Stimulated activated CD4-positive, alpha-beta T cell treated with anti-CD3 and anti-CD28 coated beads, TNF-alpha, amount 100 ng/mL, for 48 hours (primary cell): ENCODE measurements around the gene TRIM54.
"Not testable (repeated sequence)": the region's sequence is repeated elsewhere in the genome, so short reads cannot be mapped to it uniquely, and the experiment has no call there.

ENCODE experiments used
- DNase-seq, 3 donors: peaks; one replicate each; pipeline ENCODE4 v3.0.0-alpha.2; 2020; ENCODE audit warnings: low read depth in 3 of 3

Gene TRIM54

DNA sequence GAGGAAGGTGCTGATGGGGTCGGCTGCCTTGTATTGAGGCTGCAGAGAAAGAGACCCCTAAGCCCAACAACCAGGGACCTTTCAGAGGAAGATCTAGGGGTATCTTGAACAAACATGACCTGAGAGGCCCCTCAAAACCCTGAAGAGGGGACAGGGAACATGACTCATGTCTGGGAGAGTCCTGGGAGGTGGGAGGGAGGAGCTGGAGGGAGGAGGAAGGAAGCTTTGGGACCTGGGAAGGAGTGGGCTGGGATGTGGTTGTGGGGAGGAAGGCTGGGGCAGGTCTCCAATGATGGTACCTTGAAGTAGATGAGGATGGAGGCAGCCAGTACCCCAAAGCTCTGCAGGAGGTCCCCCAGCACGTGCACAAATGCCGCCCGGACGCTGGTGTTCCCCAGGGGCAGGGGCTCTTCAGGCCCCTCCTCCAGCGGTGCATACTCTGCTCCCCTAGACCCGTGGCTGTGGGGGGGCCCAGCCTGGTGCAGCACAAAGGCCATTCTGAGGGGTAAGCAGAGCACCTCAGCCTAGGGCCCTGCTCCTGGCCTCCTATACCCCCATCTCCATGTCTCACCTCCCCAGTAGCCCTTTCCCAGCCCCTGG, 25.3 kb upstream of the TRIM54 start:
- no peak for DNase-seq

DNA sequence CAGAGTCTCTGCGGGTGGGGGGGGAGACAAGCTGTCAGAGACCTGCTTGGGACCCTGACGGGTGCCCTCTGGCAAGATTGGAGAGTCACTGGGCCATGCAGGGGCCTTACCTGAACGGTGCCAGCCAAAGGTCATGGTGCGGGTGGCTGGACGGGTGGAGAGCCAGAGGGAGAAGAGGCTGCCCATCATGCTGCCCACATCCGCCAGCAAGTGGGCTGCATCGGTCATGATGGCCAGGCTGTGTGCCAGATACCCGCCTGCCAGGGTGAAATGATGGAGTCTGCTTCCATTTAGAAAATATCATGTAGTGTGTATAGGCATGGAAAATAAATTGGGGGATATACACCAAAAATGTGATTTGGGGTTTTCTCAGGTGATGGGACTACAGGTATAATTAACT, 24.2 kb upstream of the TRIM54 start:
- no peak for DNase-seq

DNA sequence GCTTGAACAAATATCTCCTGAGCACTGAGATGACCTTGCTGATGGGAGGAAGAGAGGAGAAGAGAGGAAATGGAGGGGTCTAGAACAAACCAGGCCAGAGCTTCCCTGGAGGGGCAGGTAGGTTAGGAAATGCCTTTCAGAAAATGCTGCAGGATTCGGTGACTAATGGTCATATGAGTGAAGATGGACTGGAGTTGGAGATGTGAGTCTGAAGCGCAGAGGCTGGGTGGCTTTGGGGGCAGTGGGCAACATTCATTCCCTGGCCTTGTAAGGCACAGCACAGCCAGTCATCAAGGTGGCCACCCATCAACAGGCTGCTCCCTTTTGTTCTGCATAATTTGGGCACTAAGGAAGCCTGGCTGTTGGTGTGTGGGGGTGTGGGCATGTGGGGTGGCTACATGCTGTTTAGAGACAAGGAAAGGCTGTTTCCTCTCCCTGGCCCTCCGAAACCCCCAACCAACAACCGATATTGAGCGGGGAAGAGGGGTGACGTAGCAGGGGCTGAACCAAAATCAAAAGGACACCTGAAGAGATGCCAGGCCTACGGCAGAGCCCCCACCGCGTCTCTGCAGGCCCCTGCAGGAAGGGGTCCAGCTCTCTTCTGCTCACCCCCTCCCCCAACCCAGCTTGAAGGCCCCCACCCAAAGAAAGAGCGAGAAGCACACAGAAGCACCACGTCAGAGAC, 20.8 kb upstream of the TRIM54 start:
- no peak for DNase-seq

DNA sequence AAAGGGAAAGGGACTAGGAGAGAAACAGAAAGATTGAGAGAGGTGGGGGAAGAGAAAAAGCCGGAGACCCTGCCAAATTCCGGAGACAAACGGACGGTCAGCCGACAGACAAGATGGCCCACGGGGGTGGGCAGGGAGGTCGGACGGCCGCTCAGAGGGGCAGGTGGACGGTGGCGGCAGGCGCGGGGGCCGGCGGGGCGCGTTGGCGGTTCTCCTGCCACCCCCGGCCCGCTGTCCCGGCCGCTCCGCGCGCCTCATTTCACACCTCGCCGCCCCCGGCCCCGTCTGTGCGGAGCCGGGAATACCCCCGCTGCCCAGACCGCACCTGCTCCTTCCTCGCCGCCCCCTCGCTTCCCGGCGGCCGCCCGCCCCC, 20.3 kb upstream of the TRIM54 start:
- DNase-seq: no peak

DNA sequence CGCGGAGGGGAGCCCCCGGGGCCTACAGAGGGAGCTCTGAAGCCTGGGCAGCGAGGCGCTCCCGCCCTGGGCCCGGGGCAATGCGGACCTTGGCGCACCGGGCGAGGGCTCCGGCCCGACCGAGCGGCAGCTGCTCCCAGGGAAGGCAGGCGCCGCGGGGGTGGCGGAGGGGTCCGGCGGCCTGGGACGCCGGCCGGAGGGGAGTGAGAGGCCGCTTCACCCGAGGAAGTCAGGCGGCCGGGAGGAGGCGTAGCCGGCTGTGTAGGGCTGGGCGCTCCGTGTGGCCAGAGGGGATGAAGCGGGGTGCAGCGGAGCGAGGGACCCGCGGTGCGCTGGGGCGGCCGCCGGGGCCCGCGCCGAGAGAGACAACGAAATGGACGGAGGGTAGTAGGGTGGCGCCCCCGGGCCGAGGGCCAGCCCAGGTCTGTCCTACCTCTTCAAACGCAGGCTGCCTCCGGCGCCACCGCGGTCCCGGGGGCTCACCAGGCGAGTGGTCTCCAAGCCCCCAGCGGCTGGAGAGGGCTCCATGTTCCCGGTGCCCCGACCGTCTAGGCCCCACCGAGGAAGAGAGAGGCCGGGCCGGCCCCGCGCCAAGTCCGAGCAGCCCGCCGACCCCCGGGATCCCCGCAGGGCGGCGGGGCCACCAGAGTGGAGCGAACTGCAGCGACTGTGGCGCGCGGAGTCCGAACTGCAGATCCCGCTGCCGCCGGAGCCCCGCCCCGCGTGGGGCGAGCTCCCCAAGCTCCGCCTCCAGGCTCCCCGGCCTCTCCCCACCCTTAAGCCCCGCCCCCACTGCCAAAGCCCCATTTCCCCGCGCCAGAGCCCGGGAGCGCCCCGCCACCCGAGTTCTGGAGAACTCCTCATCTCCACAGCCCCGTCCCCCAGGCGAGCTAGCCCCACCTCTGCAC, 19.6 kb upstream of the TRIM54 start, which contains the start of gene SLC30A3:
Gene SLC30A3, minus strand, starts transcription at position 669 of the 908 bp plus-strand sequence. Its CDS starts 141 bp downstream, at position 528.
- DNase-seq: peak; percentile 52 to 80 (median 56)

- DNase-seq: no peak
Measured at GRCh38 chr2:27263287-27264252, 18.7 kb upstream of the TRIM54 start.

DNA sequence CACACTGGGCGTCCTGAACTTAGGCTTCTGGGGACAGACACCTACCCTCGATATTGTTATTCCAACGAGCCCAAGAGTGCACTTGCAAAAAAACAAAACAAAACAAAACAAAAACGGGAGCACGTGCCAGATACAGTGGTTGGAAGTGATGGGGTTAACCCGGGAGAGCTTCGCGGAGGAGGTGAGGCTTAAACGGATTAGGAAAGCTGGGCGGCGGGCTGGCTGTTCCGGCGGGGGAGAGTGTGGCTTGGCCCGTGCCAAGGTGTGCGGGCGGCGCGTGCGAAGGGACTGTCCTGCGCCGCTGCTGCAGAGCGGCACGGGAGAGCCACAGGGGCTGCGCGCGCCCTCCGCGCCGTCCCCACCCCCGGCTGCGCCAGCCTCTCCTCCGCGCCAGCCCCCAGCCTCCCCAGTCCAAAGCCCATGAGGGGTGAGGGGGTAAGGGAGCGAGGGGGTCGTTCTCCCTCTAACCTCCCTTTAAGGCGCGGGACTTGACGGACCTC, 17.9 kb upstream of the TRIM54 start:
- DNase-seq: no peak

DNA sequence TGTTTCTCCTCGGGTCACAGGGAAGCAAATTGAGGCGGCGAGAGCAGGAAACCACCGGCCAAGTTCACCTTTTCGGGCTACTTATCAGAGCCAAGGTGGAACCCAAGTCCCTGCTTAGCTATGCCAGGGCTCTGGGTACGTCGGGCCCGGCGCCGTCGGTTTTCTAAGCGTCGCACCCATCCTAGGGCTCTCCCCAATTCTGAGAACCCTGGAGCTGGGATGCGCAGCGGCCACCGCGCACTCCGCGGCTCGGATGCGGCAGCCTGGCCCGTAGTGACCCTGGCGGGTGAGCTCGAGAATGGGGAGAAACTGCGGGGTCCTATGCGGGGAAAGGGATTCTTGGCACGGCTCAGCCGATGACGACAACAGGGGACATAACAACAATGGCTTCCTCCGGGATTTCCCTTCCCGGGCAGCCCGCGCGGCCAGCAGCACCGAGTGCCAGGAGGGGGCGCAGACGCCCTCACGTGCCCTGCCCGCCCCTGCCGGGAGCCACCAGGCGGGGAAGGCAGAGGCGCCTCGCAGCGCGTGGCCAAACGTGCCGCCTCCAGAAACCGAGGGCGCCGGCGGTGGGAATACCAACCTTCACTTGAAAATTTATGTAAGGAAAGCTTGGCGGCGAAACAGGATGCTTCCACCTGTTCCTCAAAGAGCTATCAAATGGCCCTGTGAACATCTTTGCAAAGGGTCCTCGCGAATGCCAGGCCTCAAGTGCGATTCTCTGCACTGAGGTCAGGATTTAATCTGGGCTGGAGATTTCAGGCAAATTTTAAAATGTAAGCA, 17.3 kb upstream of the TRIM54 start:
- peak in 2 of 3 donors; percentile 26 to 30 for DNase-seq

DNA sequence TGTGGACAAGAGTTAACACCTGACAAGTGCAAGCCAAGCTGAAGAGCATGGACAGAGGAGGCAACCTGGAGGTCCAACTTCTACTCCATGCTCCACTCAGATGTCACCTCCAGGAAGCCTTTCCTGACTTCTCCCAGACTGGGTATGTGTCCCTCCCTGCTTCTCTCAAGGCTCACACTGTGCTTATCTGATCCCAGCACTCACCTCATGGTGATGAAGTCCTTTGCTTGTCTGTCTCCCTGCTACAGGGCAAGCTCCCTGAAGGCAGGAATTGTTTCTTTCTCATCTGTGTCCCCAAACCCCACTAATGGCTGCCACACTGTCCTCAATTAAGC, 16.7 kb upstream of the TRIM54 start:
- no peak for DNase-seq

- not testable (repeated sequence) for DNase-seq
Measured at GRCh38 chr2:27268296-27268695, 13.9 kb upstream of the TRIM54 start.

GRCh38 chr2:27270131-27270530, 12.1 kb upstream of the TRIM54 start:
- no peak for DNase-seq

DNA sequence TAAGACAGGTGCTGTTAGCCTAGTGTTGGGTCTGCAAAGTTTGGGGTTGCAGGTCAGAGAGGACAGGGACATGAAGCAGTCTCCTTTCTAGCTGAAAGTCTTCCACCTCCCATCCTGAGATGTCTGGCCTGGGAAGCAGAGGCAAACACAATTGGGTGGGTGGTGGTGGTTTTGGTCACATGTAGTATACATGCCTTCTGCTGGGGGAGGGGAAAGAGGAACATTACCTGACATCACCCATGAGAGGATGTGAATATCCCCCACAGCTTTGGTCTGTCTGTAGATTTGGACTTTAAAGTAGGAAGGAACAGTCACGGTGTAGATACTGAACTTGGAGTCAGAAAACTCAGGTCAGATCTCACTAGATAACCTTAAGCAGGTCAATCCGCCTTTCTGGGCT, 11.6 kb upstream of the TRIM54 start:
- no peak for DNase-seq

DNA sequence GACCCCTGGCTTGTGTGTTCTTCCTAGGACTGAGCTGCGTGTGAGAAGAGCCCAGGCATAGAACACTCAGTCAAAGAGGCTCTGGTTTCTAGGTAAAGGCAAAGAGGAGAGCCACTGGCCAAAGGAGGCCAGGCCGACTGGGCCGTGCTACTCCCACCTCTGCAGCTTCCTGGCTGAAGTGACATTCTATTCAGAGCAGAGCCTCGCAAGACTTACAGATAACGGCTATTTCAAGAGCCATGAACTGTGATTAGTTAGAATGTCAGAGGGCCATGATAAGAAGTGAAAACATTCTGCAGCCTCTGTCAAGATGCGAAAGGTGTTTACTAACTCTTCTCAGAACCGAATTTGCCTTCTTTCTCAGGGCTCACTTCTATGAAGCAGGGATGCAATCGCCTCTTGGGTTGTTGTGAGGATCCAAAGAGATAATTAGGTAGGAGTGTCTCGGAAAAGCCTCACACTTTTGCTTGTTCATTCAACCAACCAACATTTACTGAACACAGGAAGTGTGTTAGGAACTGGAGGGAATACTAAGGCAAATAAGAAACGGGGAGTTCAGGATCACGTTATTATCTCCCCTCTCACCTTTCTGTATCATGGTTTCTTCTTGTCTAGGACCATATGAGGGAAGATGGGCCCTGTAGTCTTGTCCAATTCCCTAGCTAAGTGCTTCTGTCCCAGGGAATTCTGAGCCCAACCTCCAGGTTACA, 10.4 kb upstream of the TRIM54 start:
- DNase-seq: no peak

- not testable (repeated sequence) for DNase-seq
Measured at GRCh38 chr2:27272537-27273522, 9.4 kb upstream of the TRIM54 start.

- DNase-seq: no peak
Measured at GRCh38 chr2:27275211-27276150, 6.7 kb upstream of the TRIM54 start, which contains the start of gene DNAJC5G. TSS of gene DNAJC5G (plus strand) at chr2:27275433. CDS start at chr2:27276729, 1,296 bp downstream.

DNA sequence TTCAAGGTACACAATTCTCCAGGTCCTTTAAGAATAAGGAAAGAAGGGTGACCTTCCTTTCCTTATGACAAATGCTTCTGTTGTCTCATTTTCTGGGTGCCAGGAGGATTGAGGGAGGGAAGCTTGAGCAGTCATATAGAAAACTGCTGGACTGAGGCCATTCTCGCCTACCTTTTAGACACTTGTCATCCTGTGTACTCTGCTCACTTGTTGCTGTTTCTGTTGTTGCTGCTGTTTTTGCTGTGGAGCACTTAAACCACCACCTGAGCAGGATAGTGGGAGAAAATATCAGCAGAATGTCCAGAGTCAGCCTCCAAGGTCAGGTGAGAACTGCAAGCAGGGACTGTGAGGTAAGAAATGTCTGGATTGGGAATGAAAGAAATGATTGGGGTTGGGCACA, 4.2 kb upstream of the TRIM54 start:
- DNase-seq: no peak

- no peak for DNase-seq
Measured at GRCh38 chr2:27280826-27281225, 1.4 kb upstream of the TRIM54 start.
